Activated T-helper 17 cell treated with anti-CD3 and anti-CD28 coated beads, Interleukin-2, amount 50 U/mL, for 72 hours (primary cell): ENCODE data around the gene SET. TPM values are rescaled to one million over a fixed set of nuclear protein-coding genes. Genes with fewer than 3 reads are reported as not detected.
"Not testable (repeated sequence)": the region's sequence is repeated elsewhere in the genome, so short reads cannot be mapped to it uniquely, and the experiment has no call there.

Experiments
- ATAC-seq: fragments of 150-1000 bp; cut with Tn5 transposase; replicated peaks from 2 replicates; pipeline ENCODE4 v1.10.0; 2021; ENCODE audit warnings: mild to moderate bottlenecking, moderate library complexity
- H3K27ac Mint-ChIP-seq: one replicate; pipeline ENCODE4 v1.8.0; 2022; ENCODE audit warnings: mixed read lengths
- H3K27me3 Mint-ChIP-seq: one replicate; pipeline ENCODE4 v1.8.0; 2022; ENCODE audit warnings: mixed read lengths
- H3K36me3 Mint-ChIP-seq: one replicate; pipeline ENCODE4 v1.8.0; 2022; ENCODE audit warnings: low read depth, mild to moderate bottlenecking, mixed read lengths
- H3K4me1 Mint-ChIP-seq: one replicate; pipeline ENCODE4 v1.8.0; 2022; ENCODE audit warnings: mixed read lengths
- H3K4me3 Mint-ChIP-seq: one replicate; pipeline ENCODE4 v1.8.0; 2022; ENCODE audit warnings: mild to moderate bottlenecking, mixed read lengths
- H3K9me3 Mint-ChIP-seq: one replicate; pipeline ENCODE4 v1.8.0; 2022; ENCODE audit warnings: mixed read lengths
- total RNA-seq, 2 donors: library from RNA; stranded (reverse); gene quantifications; one replicate each; pipeline ENCODE4 v1.2.3, GENCODE V29; 2022

Gene SET
- total RNA-seq, 2 donors from 2014 or later, result 301 to 598 TPM

DNA sequence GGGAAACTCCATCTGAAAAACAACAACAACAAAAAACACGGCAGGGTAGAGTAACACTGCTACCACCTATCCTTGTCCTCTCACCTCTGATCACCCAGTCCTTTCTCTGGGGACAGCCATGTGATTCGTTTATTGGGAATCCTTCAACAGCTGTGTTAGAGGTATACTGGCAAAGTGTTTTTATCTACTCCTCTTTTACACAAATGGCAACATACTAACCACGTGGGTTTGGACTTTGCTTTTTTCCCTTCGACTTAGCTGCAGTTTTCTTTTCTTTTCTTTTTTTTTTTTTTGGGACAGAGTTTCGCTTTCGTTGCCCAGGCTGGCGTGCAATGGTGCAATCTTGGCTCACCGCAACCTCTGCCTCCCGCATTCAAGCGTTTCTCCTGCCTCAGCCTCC, 11.2 kb upstream of the SET start:
- no peaks in the 10 kb centered on the region for H3K9me3 Mint-ChIP-seq
- H3K36me3 Mint-ChIP-seq, result no peaks in the 10 kb centered on the region
- no peak for ATAC-seq
- H3K4me3 Mint-ChIP-seq, result no peak overlapping the region
- H3K27ac Mint-ChIP-seq, result no peak overlapping the region
- peaks cover 5% of the 10 kb centered on the region for H3K4me1 Mint-ChIP-seq
- H3K27me3 Mint-ChIP-seq, result no peaks in the 10 kb centered on the region

DNA sequence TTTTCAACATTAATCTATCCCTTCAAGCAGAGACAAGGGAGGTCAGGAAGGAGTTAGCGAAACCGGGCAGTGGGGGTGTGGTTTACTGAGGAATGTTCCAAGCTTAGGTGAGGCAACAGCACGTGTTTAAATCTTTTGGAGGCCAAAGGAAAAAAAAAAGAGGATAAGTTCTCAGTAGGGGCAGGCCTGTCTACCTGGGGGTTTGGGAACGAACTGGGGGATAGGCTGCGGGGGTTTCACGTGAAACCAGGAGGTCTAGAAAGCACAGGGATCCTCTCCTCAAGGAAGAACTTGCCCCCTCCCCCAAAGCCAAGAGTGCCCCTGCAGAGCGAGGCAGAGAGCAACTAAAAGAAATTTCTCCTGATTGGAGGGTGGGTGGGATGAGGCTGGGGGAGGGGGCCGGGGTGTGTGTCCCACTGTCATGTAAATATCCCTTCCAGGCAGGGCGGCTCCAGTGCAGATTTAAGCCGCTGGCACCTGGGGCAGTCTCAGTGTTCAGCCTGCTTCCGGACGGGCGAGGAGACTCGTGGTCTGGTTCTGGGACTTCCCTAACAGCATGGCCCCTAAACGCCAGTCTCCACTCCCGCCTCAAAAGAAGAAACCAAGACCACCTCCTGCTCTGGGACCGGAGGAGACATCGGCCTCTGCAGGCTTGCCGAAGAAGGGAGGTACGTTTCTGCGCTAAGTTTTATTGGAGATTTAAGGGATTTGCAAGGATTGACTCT, 5.5 kb upstream of the SET start:
- no peaks in the 10 kb centered on the region for H3K9me3 Mint-ChIP-seq
- H3K36me3 Mint-ChIP-seq, result peaks cover 22% of the 10 kb centered on the region
- peaks cover 26% of the 10 kb centered on the region for H3K4me1 Mint-ChIP-seq
- peak overlapping the region; percentile 97 for H3K4me3 Mint-ChIP-seq
- no peaks in the 10 kb centered on the region for H3K27me3 Mint-ChIP-seq
- ATAC-seq, result peak; percentile 25
- peak overlapping the region; percentile 97 for H3K27ac Mint-ChIP-seq

- Mint-ChIP-seq H3K27me3 (no peaks in the 10 kb centered on the region), H3K36me3 (peaks cover 23% of the 10 kb centered on the region), H3K4me1 (peaks cover 26% of the 10 kb centered on the region), H3K4me3 (peak overlapping the region; percentile 97), H3K27ac (peak overlapping the region; percentile 97), H3K9me3 (no peaks in the 10 kb centered on the region)
- ATAC-seq, result no peak
Measured at GRCh38 chr9:128684065-128684324, 5.0 kb upstream of the SET start.

DNA sequence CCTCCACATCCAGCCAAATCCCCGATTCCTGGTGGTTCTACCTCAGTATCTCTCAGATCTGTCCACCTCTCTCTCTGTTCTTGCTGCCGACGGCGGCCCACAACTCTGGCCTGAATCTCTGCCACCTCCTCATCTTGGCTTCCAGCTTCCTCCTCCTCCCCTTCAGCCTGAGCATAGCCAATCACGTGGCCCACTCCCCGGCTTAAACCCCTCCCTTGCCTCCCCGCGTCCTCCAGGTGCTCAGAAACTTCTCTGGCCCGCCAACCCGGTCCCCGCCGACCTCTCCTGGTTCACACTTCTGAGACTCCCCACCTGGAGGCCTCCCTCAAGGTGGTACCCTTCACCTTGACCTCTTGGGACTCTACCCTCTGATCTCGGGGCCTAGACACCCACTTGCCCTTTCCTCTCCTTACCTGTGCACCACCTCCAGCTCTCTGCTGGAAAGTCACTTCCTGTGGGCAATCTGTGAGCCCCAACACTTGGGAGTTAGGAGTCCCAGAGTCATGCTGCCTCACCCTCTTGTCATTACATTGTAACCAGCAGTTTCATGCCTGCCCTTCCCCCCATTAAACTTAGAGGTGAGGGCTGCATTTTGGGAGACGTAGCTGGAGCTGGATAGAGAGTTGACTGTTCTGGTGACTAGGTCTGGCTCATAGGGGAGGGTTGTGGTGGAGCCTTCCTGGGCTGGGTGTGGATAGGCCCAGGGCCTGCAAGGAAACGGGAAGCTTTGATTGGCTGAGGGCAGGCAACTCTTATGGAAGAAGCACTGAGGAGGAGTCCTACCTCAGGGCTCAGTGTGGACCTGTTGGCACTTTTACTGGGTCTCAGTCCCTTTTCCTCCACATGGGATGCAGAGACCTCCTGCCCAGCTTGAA, 4.5 kb upstream of the SET start:
- Mint-ChIP-seq H3K4me1 (peaks cover 26% of the 10 kb centered on the region), H3K4me3 (peak overlapping the region; percentile 97), H3K27me3 (no peaks in the 10 kb centered on the region), H3K9me3 (no peaks in the 10 kb centered on the region), H3K27ac (peak overlapping the region; percentile 97), H3K36me3 (peaks cover 23% of the 10 kb centered on the region)
- peak; percentile 67 for ATAC-seq

- peaks cover 26% of the 10 kb centered on the region for H3K4me1 Mint-ChIP-seq
Measured at GRCh38 chr9:128685636-128686489, 3.2 kb upstream of the SET start.

GRCh38 chr9:128687453-128687852, 1.6 kb upstream of the SET start:
- Mint-ChIP-seq H3K27me3 (no peaks in the 10 kb centered on the region), H3K27ac (no peak overlapping the region), H3K4me3 (peak overlapping the region; percentile 97), H3K4me1 (peaks cover 32% of the 10 kb centered on the region), H3K9me3 (no peaks in the 10 kb centered on the region), H3K36me3 (peaks cover 47% of the 10 kb centered on the region)
- no peak for ATAC-seq

More at GRCh38 chr9:128685636-128686489, 3.2 kb upstream of the SET start:
- peak overlapping the region; percentile 97 for H3K4me3 Mint-ChIP-seq
- H3K27ac Mint-ChIP-seq, result peak overlapping the region; percentile 97
- H3K36me3 Mint-ChIP-seq, result peaks cover 31% of the 10 kb centered on the region
- H3K9me3 Mint-ChIP-seq, result no peaks in the 10 kb centered on the region
- H3K27me3 Mint-ChIP-seq, result no peaks in the 10 kb centered on the region
- ATAC-seq, result no peak

DNA sequence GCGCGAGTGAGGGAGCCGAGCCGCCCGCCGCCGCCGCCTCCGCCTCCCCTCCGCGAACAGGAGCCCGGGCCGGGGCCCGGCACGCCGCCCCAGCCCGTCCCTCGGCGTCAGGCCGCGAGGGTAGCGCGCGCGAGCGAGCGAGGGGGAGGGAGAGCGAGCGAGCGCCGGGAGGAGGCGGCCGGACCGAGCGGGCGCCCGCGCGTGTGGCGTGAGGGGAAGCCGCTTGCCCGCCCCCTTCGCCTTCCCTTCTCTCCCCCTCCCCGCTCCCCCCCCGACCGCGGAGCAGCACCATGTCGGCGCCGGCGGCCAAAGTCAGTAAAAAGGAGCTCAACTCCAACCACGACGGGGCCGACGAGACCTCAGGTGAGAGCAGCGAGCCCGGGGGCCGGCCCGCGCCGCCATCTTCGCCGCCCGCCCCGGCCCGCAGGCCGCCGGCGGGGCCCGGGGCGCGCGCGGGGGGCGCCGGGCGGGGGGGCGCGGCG, 312 bp downstream of the SET start:
- H3K4me3 Mint-ChIP-seq, result no peak overlapping the region
- no peaks in the 10 kb centered on the region for H3K27me3 Mint-ChIP-seq
- peak; percentile 0 for ATAC-seq
- no peak overlapping the region for H3K27ac Mint-ChIP-seq
- H3K4me1 Mint-ChIP-seq, result peaks cover 37% of the 10 kb centered on the region
- no peaks in the 10 kb centered on the region for H3K9me3 Mint-ChIP-seq
- H3K36me3 Mint-ChIP-seq, result peaks cover 54% of the 10 kb centered on the region

DNA sequence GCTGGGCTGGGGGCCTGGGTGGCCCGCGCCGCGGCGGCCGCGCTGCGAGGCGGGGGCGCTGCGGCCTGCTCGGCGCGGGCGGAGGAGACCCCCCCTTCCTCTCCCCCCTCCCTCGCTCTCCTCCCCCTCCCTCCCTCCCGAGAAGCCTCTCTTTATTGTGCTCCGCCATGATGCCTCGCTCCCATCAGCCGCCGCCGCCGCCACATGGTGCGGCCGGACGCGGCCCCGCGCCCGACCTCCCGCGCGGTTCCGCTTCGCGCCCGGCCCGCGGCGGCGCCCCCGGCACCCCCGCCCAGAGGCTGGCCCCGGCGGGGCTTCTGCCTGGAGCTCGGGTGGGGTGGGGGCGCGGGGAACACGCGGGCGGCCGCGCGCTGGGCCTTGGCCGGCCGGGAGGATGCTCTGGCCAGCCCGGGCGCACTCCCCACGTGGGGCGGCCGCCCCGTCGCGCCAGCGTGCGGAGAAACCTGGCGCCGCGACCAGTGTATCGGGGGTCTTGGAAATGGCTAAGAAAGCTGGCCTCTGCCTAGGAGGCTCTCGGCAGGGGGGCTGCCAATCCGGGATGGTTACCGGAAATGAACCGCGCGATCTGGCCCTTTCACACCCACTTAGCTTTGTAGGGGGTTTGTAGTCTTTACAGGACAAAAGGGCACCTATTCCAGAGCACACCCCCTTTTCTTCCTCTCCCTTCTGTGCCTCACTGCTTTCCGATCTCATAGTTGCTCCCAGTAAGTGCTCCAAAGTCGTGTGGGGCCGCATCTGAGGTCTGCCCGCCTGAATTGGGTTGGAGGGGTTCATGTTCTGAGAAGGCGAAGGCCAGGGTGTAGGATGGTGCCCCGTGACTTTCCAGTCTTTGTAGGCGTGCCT, 1.0 kb downstream of the SET start:
- Mint-ChIP-seq H3K4me3 (peak overlapping the region; percentile 94), H3K4me1 (peaks cover 37% of the 10 kb centered on the region)

DNA sequence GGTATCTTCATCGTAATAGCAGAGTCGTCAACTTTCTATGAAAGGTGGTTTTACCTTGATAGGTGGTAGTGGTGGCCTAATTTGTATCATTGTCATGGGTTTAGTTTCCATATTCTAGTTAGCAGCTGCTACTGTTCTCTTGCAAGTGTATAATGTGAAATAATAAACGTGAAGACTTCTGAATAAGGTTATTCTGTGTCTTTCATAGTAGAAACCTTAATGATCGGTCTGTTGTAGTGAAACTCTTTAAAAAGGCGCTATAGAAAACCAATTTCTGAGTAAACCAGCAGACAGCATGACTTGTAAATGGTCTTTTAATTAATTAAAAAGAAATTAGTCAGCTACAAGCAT, 1.6 kb downstream of the SET start:
- H3K4me1 Mint-ChIP-seq, result peaks cover 31% of the 10 kb centered on the region
- ATAC-seq, result no peak

More for the DNA sequence above, 1.0 kb downstream of the SET start:
- Mint-ChIP-seq H3K27ac (peak overlapping the region; percentile 92), H3K27me3 (no peaks in the 10 kb centered on the region), H3K9me3 (no peaks in the 10 kb centered on the region), H3K36me3 (peaks cover 55% of the 10 kb centered on the region)
- no peak for ATAC-seq

DNA sequence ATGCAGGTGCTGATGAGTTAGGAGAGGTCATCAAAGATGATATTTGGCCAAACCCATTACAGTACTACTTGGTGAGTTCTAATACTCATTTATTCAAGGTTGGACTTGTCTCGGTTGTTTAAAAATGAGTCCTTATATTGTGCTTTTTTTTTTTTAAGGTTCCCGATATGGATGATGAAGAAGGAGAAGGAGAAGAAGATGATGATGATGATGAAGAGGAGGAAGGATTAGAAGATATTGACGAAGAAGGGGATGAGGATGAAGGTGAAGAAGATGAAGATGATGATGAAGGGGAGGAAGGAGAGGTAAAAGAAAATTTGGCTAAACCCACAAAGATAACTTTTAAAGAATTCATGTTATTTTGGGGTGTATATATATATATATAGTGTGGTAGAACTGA, 4.7 kb downstream of the SET start:
- Mint-ChIP-seq H3K36me3 (peaks cover 72% of the 10 kb centered on the region), H3K4me3 (peak overlapping the region; percentile 9), H3K27ac (peak overlapping the region; percentile 89), H3K4me1 (peaks cover 20% of the 10 kb centered on the region)
- not testable (repeated sequence) for H3K9me3 Mint-ChIP-seq, ATAC-seq, H3K27me3 Mint-ChIP-seq

More for the DNA sequence above, 1.6 kb downstream of the SET start:
- Mint-ChIP-seq H3K36me3 (peaks cover 61% of the 10 kb centered on the region), H3K4me3 (peak overlapping the region; percentile 94), H3K9me3 (no peaks in the 10 kb centered on the region), H3K27ac (peak overlapping the region; percentile 92), H3K27me3 (no peaks in the 10 kb centered on the region)

DNA sequence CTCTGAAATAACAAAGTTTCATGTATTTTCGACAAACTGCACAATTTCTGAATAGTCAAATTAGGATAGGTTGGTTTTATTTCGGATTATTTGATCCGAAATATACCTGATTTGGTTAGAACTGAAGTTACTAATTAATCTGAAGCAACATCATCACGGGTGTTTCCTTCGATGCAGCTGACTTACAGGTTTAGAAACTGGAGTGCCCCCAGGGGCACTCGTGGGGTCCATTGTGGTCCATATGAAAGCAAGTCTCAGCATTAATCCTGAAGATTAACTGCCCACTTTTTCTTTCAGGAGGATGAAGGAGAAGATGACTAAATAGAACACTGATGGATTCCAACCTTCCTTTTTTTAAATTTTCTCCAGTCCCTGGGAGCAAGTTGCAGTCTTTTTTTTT, 5.3 kb downstream of the SET start:
- no peak overlapping the region for H3K4me3 Mint-ChIP-seq
- peaks cover 72% of the 10 kb centered on the region for H3K36me3 Mint-ChIP-seq
- no peak overlapping the region for H3K27ac Mint-ChIP-seq
- H3K9me3 Mint-ChIP-seq, result no peaks in the 10 kb centered on the region
- H3K4me1 Mint-ChIP-seq, result peaks cover 20% of the 10 kb centered on the region
- ATAC-seq, result no peak
- H3K27me3 Mint-ChIP-seq, result no peaks in the 10 kb centered on the region

DNA sequence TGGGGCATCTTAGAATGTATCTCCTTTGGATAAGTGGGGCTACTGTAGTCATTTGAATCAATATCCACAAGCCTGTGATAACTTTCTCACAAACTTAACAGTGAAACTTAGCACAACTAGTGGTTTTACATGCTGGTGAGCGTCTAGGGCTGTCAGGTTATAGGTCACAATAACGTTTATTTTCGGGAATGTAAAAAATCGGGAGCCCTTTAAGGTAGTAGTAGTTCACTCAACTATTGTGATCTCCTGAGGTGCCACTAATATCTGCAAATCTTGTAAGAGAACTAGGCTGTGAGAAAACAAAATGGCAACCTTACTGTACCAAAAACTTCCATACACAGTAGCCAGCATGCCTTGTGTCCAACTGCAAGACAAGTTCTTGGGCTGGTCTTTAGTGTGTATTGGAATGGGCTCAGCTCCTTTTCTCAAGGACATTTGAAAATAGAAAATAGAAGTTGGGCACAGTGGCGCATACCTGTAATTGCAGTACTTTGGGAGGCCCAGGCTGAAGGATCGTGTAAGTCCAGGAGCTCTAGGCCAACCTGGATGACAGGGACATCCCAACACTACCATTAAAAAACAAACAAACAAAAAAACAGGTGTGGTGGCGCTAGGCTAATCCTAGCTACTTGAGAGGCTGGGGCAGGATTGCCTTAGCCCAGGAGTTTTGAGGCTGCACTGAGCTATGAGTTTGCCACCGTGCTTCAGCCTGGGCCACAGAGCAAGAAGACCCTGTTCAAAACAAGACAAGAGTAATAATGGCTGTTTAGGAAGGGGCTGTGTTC, 8.1 kb downstream of the SET start:
- ATAC-seq, result no peak
- Mint-ChIP-seq H3K36me3 (peaks cover 51% of the 10 kb centered on the region), H3K4me3 (no peak overlapping the region), H3K27ac (no peak overlapping the region), H3K9me3 (no peaks in the 10 kb centered on the region), H3K4me1 (peaks cover 13% of the 10 kb centered on the region), H3K27me3 (no peaks in the 10 kb centered on the region)

GRCh38 chr9:128699096-128699795, 10.2 kb downstream of the SET start:
- H3K9me3 Mint-ChIP-seq, ATAC-seq, H3K27me3 Mint-ChIP-seq, H3K27ac Mint-ChIP-seq, H3K4me3 Mint-ChIP-seq, H3K4me1 Mint-ChIP-seq: not testable (repeated sequence)
- peaks cover 30% of the 10 kb centered on the region for H3K36me3 Mint-ChIP-seq
